ENCODE measurements around the gene WBP11. TPM values are rescaled to one million over a fixed set of nuclear protein-coding genes. Genes with fewer than 3 reads are reported as not detected.

WBP11 gene
- total RNA-seq, 6 donors from 2014 or later: 18.2 to 45.0 (median 25.3) TPM

DNA sequence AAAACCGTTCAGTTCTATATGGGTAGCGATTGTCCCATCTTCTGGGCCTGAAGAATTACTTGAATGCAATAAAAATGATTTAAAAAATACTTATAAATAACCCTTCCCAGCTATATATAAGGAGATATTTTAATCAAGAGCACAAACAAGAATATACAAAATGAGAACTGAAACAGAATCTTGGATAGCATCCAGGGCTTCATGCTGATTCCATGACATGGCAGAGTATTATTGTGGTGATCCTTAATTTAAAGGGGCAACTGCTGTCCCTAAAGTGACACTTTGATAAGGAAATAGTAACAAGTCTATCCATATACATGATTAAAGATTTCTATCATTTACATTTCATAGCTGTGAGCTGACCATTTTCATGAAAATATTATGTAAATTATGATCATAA lies 18.8 kb downstream of the WBP11 start:
- H3K36me3 ChIP-seq: peaks cover 26 to 53% (median 32%) of the 10 kb centered on the region in 4 donors
- H3K27me3 ChIP-seq: no peaks in the 10 kb centered on the region
- TF ChIP-seq, protein P1, sequence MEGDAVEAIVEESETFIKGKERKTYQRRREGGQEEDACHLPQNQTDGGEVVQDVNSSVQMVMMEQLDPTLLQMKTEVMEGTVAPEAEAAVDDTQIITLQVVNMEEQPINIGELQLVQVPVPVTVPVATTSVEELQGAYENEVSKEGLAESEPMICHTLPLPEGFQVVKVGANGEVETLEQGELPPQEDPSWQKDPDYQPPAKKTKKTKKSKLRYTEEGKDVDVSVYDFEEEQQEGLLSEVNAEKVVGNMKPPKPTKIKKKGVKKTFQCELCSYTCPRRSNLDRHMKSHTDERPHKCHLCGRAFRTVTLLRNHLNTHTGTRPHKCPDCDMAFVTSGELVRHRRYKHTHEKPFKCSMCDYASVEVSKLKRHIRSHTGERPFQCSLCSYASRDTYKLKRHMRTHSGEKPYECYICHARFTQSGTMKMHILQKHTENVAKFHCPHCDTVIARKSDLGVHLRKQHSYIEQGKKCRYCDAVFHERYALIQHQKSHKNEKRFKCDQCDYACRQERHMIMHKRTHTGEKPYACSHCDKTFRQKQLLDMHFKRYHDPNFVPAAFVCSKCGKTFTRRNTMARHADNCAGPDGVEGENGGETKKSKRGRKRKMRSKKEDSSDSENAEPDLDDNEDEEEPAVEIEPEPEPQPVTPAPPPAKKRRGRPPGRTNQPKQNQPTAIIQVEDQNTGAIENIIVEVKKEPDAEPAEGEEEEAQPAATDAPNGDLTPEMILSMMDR (IDR thresholded peaks at IDR 0.05): no peak
- TF ChIP-seq POLR2A (IDR thresholded peaks at IDR 0.05) (no peak), POLR2AphosphoS5 (IDR thresholded peaks at IDR 0.05) (no peak), EP300 (IDR thresholded peaks at IDR 0.05) (no peak)
- H3K4me3 ChIP-seq: no peak overlapping the region
- H3K9me3 ChIP-seq: no peaks in the 10 kb centered on the region
- WGBS, 2 donors: 91 to 96% methylated on average over 2 of the region's 2 CpGs
- H3K27ac ChIP-seq: no peak overlapping the region
- no peaks in the 10 kb centered on the region for H3K4me1 ChIP-seq
- DNase-seq: no peak
- no peak for ATAC-seq (ENCODE audit: low FRiP score in 2 of 2)

DNA sequence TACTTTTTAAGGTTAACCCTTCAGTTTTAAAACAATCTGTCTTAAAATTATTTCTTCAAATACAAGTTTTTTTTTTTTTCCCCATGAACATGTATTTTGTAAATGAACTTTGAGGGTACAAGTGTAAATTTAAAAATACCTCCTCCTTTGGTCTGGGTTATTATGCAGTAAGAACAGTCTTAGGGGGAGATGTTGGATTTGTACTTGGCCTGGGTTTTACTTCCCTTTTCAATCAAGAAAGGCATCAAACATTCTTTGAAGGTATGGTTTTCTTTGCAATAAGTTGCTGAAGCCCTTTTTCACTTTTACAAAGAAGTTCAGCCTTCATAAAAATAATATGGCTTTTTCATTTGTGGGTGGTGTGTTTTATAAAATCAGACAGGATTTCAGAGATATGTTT lies 20.5 kb downstream of the WBP11 start:
- ATAC-seq (ENCODE audit: low FRiP score in 2 of 2) (no peak), DNase-seq (no peak)
- no peak for TF ChIP-seq POLR2AphosphoS5 (IDR thresholded peaks at IDR 0.05)
- no peak for TF ChIP-seq POLR2A (IDR thresholded peaks at IDR 0.05)
- TF ChIP-seq, protein P1 (IDR thresholded peaks at IDR 0.05): no peak
- no peak for TF ChIP-seq EP300 (IDR thresholded peaks at IDR 0.05)
- Histone ChIP-seq H3K27me3 (no peaks in the 10 kb centered on the region), H3K36me3 (peaks cover 11 to 36% (median 15%) of the 10 kb centered on the region in 4 donors), H3K9me3 (no peaks in the 10 kb centered on the region), H3K4me1 (no peaks in the 10 kb centered on the region), H3K27ac (no peak overlapping the region), H3K4me3 (no peak overlapping the region)

DNA sequence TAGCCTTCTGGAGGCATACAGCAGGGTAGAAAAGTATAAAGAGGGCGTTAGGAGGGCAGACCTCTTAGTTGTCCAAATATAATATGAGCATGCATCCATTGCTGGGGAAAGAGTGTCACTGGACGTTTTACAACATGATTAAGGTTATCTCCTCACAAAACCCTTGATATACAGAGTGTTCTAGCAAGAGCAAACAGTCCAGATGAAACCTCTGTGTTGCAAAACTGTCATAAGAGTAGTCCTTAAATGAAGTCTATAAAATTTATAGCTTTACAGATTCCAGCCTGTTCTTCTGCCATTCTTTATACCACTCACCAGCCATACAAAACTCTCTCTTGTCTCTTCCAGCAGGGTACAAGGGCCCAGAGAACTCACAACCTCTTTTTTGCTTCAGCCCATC lies 21.7 kb downstream of the WBP11 start:
- no peak for TF ChIP-seq POLR2A (IDR thresholded peaks at IDR 0.05)
- no peak for TF ChIP-seq POLR2AphosphoS5 (IDR thresholded peaks at IDR 0.05)
- TF ChIP-seq, protein P1 (IDR thresholded peaks at IDR 0.05): no peak
- TF ChIP-seq EP300 (IDR thresholded peaks at IDR 0.05): no peak
- peaks cover 0 to 11% (median 5%) of the 10 kb centered on the region in 4 donors for H3K4me1 ChIP-seq
- ATAC-seq (ENCODE audit: low FRiP score in 2 of 2) (no peak), DNase-seq (no peak)
- no peak overlapping the region for H3K4me3 ChIP-seq
- H3K36me3 ChIP-seq: peaks cover under 1 to 24% (median 4%) of the 10 kb centered on the region in 4 donors
- no peaks in the 10 kb centered on the region for H3K9me3 ChIP-seq
- H3K27ac ChIP-seq: no peak overlapping the region
- no peaks in the 10 kb centered on the region for H3K27me3 ChIP-seq
- WGBS, 2 donors: 69% methylated on average over 2 of the region's 2 CpGs

DNA sequence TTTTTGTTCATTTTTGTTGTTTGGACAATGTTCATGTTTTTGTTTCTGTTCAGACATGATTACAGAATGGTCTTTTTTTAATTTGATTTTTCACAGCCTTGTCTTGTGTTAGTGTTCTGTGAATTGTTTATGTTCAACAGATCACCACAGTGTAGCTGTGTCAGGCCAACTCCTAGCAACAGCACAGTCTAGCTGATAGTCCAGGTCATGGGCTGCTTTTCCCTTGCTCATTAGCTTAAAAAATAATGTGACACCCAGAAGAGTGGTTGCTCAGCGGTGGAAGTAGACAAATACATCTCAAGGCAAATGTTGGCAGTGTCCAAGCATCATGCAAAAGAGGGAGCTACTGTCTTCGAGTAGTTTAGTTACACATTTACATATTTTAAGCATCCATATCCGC lies 22.4 kb downstream of the WBP11 start:
- H3K4me3 ChIP-seq: no peak overlapping the region
- no peaks in the 10 kb centered on the region for H3K27me3 ChIP-seq
- no peak for DNase-seq
- H3K4me1 ChIP-seq: peaks cover 0 to 18% (median 11%) of the 10 kb centered on the region in 4 donors
- no peaks in the 10 kb centered on the region for H3K9me3 ChIP-seq
- peaks cover 0 to 17% (median 2%) of the 10 kb centered on the region in 4 donors for H3K36me3 ChIP-seq
- no peak overlapping the region for H3K27ac ChIP-seq
- no peak for ATAC-seq (ENCODE audit: low FRiP score in 2 of 2)
- TF ChIP-seq POLR2AphosphoS5 (IDR thresholded peaks at IDR 0.05) (no peak), POLR2A (IDR thresholded peaks at IDR 0.05) (no peak), EP300 (IDR thresholded peaks at IDR 0.05) (no peak)
- TF ChIP-seq, protein P1 (IDR thresholded peaks at IDR 0.05): no peak
- 86 to 90% methylated on average over 3 of the region's 3 CpGs for WGBS, 2 donors

DNA sequence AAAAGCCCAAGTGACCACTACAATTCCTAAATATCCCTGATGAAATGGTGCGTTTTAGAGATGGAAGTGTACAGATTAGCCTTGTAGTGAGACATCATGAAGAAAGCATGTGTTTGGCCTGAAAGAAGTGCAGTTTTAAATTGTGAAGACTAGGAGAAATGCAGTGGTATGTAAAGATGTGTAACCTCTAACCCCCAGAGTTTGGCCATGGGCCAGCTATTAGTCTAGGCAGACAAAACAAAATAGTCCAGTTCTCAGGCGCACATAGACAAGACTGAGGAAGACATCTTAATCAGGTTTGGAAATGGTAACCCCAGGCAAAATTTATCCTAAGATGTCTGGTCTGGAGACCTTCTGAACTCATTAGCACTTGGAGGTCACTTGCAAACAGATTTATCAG lies 23.4 kb downstream of the WBP11 start:
- WGBS, 2 donors: 96 to 97% methylated on average over 2 of the region's 2 CpGs
- Histone ChIP-seq H3K27me3 (no peaks in the 10 kb centered on the region), H3K27ac (no peak overlapping the region), H3K9me3 (no peaks in the 10 kb centered on the region), H3K4me3 (no peak overlapping the region), H3K36me3 (peaks cover 0 to 9% (median 0%) of the 10 kb centered on the region in 4 donors), H3K4me1 (peaks cover 0 to 23% (median 13%) of the 10 kb centered on the region in 4 donors)
- TF ChIP-seq POLR2AphosphoS5 (IDR thresholded peaks at IDR 0.05) (no peak), EP300 (IDR thresholded peaks at IDR 0.05) (no peak), POLR2A (IDR thresholded peaks at IDR 0.05) (no peak)
- TF ChIP-seq, protein P1 (IDR thresholded peaks at IDR 0.05): no peak
- DNase-seq (no peak), ATAC-seq (ENCODE audit: low FRiP score in 2 of 2) (no peak)
